H1 (cell line): Measurements from ENCODE around the gene SLC26A6.

Source experiments
- CHD2 ChIP-seq: IDR thresholded peaks from 2 replicates; pipeline ENCODE4 v1.6.1; 2012; ENCODE audit warnings: low read length, improper control_type of control experiment
- EZH2 ChIP-seq: fragments of 200-600 bp; sonication (generic); IDR thresholded peaks from 2 replicates; pipeline ENCODE4 v1.7.1; 2012; ENCODE audit warnings: low read depth, mild to moderate bottlenecking, moderate library complexity, low read length, inconsistent platforms; ENCODE audit not compliant: severe bottlenecking
- GTF2F1 ChIP-seq: IDR thresholded peaks from 2 replicates; pipeline ENCODE4 v1.6.1; 2012; ENCODE audit warnings: low read depth, low read length, improper control_type of control experiment, borderline replicate concordance
- POLR2A ChIP-seq, 2 experiments: IDR thresholded peaks; 1 replicate in 1 of 2; 2 replicates in 1 of 2; pipeline ENCODE4 v1.6.1; 2011; ENCODE audit warnings: low read depth in 2 of 2, low read length in 2 of 2, mild to moderate bottlenecking in 2 of 2; ENCODE audit errors: control extremely low read depth in 1 of 2
- RFX5 ChIP-seq: IDR thresholded peaks from 2 replicates; pipeline ENCODE4 v1.6.1; 2011; ENCODE audit warnings: low read depth, low read length, improper control_type of control experiment, borderline replicate concordance
- TF ChIP-seq, protein P1 (sequence below), 3 experiments: IDR thresholded peaks; 1 replicate in 2 of 3; 2 replicates in 1 of 3; pipeline versions ENCODE4 v1.5.1 to v1.6.1; 2011; ENCODE audit warnings: low read length in 3 of 3, mild to moderate bottlenecking in 3 of 3, inconsistent platforms in 2 of 3, low read depth in 1 of 3, moderate library complexity in 1 of 3; ENCODE audit not compliant: insufficient read depth in 1 of 3; ENCODE audit errors: control extremely low read depth in 1 of 3
- TF ChIP-seq, protein P2 (sequence below): fragments of 300-600 bp; sonication (generic); IDR thresholded peaks from 2 replicates; pipeline ENCODE4 v1.7.1; 2012; ENCODE audit warnings: low read length, moderate library complexity, mild to moderate bottlenecking, inconsistent platforms; ENCODE audit not compliant: insufficient replicate concordance

DNA sequence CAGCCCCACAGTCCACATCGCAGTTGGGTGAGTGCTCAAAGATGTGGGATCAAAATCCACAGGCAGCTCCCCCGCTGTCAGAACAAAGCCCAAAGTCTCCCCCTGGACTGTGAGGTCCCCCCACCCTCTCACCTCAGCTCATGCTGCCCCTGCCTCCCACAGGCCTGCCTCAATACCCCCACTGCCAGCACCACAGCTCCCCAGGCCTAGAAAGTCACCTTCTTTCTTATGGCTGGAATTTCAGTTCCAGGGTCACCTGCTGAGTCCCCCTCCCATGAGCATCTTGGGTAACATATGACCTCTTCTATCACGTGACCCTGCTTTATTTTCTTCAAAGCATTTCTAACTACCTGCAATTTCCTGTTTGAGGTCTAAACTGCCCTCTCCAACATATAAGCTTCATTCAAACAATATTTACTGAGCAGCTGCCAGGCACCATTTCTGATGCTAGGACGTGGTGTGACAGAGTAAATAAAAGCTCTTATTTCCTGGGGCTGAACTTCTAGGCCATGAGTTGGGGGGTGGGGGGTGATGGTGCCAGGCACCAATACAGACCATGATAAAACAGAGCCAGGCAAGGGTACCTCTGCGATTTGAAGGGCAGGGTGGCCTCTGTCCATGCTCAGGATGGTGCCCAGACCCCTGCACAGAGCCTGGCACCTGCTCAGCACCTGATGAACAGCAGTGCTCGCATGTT, 11.3 kb downstream of the SLC26A6 start:
- TF ChIP-seq, protein P1, sequence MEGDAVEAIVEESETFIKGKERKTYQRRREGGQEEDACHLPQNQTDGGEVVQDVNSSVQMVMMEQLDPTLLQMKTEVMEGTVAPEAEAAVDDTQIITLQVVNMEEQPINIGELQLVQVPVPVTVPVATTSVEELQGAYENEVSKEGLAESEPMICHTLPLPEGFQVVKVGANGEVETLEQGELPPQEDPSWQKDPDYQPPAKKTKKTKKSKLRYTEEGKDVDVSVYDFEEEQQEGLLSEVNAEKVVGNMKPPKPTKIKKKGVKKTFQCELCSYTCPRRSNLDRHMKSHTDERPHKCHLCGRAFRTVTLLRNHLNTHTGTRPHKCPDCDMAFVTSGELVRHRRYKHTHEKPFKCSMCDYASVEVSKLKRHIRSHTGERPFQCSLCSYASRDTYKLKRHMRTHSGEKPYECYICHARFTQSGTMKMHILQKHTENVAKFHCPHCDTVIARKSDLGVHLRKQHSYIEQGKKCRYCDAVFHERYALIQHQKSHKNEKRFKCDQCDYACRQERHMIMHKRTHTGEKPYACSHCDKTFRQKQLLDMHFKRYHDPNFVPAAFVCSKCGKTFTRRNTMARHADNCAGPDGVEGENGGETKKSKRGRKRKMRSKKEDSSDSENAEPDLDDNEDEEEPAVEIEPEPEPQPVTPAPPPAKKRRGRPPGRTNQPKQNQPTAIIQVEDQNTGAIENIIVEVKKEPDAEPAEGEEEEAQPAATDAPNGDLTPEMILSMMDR (IDR thresholded peaks at IDR 0.05; ENCODE audit: control extremely low read depth in 1 of 3, insufficient read depth in 1 of 3, low read depth in 1 of 3, low read length in 3 of 3): no peak
- TF ChIP-seq, protein P2, sequence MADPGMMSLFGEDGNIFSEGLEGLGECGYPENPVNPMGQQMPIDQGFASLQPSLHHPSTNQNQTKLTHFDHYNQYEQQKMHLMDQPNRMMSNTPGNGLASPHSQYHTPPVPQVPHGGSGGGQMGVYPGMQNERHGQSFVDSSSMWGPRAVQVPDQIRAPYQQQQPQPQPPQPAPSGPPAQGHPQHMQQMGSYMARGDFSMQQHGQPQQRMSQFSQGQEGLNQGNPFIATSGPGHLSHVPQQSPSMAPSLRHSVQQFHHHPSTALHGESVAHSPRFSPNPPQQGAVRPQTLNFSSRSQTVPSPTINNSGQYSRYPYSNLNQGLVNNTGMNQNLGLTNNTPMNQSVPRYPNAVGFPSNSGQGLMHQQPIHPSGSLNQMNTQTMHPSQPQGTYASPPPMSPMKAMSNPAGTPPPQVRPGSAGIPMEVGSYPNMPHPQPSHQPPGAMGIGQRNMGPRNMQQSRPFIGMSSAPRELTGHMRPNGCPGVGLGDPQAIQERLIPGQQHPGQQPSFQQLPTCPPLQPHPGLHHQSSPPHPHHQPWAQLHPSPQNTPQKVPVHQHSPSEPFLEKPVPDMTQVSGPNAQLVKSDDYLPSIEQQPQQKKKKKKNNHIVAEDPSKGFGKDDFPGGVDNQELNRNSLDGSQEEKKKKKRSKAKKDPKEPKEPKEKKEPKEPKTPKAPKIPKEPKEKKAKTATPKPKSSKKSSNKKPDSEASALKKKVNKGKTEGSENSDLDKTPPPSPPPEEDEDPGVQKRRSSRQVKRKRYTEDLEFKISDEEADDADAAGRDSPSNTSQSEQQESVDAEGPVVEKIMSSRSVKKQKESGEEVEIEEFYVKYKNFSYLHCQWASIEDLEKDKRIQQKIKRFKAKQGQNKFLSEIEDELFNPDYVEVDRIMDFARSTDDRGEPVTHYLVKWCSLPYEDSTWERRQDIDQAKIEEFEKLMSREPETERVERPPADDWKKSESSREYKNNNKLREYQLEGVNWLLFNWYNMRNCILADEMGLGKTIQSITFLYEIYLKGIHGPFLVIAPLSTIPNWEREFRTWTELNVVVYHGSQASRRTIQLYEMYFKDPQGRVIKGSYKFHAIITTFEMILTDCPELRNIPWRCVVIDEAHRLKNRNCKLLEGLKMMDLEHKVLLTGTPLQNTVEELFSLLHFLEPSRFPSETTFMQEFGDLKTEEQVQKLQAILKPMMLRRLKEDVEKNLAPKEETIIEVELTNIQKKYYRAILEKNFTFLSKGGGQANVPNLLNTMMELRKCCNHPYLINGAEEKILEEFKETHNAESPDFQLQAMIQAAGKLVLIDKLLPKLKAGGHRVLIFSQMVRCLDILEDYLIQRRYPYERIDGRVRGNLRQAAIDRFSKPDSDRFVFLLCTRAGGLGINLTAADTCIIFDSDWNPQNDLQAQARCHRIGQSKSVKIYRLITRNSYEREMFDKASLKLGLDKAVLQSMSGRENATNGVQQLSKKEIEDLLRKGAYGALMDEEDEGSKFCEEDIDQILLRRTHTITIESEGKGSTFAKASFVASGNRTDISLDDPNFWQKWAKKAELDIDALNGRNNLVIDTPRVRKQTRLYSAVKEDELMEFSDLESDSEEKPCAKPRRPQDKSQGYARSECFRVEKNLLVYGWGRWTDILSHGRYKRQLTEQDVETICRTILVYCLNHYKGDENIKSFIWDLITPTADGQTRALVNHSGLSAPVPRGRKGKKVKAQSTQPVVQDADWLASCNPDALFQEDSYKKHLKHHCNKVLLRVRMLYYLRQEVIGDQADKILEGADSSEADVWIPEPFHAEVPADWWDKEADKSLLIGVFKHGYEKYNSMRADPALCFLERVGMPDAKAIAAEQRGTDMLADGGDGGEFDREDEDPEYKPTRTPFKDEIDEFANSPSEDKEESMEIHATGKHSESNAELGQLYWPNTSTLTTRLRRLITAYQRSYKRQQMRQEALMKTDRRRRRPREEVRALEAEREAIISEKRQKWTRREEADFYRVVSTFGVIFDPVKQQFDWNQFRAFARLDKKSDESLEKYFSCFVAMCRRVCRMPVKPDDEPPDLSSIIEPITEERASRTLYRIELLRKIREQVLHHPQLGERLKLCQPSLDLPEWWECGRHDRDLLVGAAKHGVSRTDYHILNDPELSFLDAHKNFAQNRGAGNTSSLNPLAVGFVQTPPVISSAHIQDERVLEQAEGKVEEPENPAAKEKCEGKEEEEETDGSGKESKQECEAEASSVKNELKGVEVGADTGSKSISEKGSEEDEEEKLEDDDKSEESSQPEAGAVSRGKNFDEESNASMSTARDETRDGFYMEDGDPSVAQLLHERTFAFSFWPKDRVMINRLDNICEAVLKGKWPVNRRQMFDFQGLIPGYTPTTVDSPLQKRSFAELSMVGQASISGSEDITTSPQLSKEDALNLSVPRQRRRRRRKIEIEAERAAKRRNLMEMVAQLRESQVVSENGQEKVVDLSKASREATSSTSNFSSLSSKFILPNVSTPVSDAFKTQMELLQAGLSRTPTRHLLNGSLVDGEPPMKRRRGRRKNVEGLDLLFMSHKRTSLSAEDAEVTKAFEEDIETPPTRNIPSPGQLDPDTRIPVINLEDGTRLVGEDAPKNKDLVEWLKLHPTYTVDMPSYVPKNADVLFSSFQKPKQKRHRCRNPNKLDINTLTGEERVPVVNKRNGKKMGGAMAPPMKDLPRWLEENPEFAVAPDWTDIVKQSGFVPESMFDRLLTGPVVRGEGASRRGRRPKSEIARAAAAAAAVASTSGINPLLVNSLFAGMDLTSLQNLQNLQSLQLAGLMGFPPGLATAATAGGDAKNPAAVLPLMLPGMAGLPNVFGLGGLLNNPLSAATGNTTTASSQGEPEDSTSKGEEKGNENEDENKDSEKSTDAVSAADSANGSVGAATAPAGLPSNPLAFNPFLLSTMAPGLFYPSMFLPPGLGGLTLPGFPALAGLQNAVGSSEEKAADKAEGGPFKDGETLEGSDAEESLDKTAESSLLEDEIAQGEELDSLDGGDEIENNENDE: no peak
- TF ChIP-seq RFX5 (no peak), EZH2 (no peak), GTF2F1 (no peak), CHD2 (no peak), POLR2A (IDR thresholded peaks at IDR 0.05; ENCODE audit: control extremely low read depth in 1 of 2, low read depth in 2 of 2, low read length in 2 of 2) (peak in 1 of 2 experiments; percentile 9; a peak in 1 of 3 replicates)
